Liver (tissue), 9 donors: Measurements from ENCODE around the gene CARD11. TPM values are rescaled to one million over a fixed set of nuclear protein-coding genes. Genes with fewer than 3 reads are reported as not detected.

ENCODE experiments used
- DNase-seq: peaks from one replicate; pipeline ENCODE4 v3.0.0-alpha.2; 2017; ENCODE audit warnings: low spot score
- H3K27ac ChIP-seq, 2 donors: one replicate each; pipeline ENCODE4 v1.7.0; 2013; ENCODE audit warnings: inconsistent platforms in 2 of 2, low read length in 2 of 2, control low read depth in 1 of 2, low read depth in 1 of 2, mild to moderate bottlenecking in 1 of 2
- H3K27me3 ChIP-seq, 4 donors: one replicate each; pipeline versions ENCODE4 v1.6.1 to v1.7.0; 2013; ENCODE audit warnings: low read length in 3 of 4, inconsistent platforms in 1 of 4, mild to moderate bottlenecking in 1 of 4, moderate library complexity in 1 of 4; ENCODE audit not compliant: control insufficient read depth in 4 of 4, insufficient read depth in 4 of 4
- H3K36me3 ChIP-seq, 4 donors: one replicate each; pipeline versions ENCODE4 v1.6.1 to v1.7.0; 2013; ENCODE audit warnings: low read length in 3 of 4, mild to moderate bottlenecking in 3 of 4, low read depth in 1 of 4, moderate library complexity in 1 of 4; ENCODE audit not compliant: control insufficient read depth in 4 of 4, insufficient read depth in 3 of 4
- H3K4me1 ChIP-seq, 4 donors: one replicate each; pipeline versions ENCODE4 v1.6.1 to v1.7.0; 2013; ENCODE audit warnings: low read length in 3 of 4, mild to moderate bottlenecking in 3 of 4, moderate library complexity in 1 of 4; ENCODE audit not compliant: control insufficient read depth in 4 of 4, insufficient read depth in 4 of 4
- H3K4me3 ChIP-seq, 3 donors: one replicate each; pipeline versions ENCODE4 v1.6.1 to v1.7.0; 2013; ENCODE audit warnings: low read length in 3 of 3, control low read depth in 1 of 3, low read depth in 1 of 3, mild to moderate bottlenecking in 1 of 3
- H3K9ac ChIP-seq, 2 donors: one replicate each; pipeline ENCODE4 v1.7.0; 2013; ENCODE audit warnings: low read length in 2 of 2, mild to moderate bottlenecking in 2 of 2, moderate library complexity in 2 of 2, control low read depth in 1 of 2, low read depth in 1 of 2
- H3K9me3 ChIP-seq, 4 donors: one replicate each; pipeline versions ENCODE4 v1.6.1 to v1.7.0; 2013; ENCODE audit warnings: low read length in 3 of 4; ENCODE audit not compliant: control insufficient read depth in 4 of 4
- EGR1 ChIP-seq, 2 donors: IDR thresholded peaks; 2 replicates each; pipeline ENCODE4 v1.6.1; 2016 to 2018; ENCODE audit warnings: antibody characterized with exemption in 2 of 2, low read depth in 2 of 2
- FOXA1 ChIP-seq: IDR thresholded peaks from 2 replicates; pipeline ENCODE4 v1.6.1; 2016; ENCODE audit warnings: antibody characterized with exemption
- FOXA2 ChIP-seq: IDR thresholded peaks from 2 replicates; pipeline ENCODE4 v1.6.1; 2016; ENCODE audit warnings: antibody characterized with exemption
- HNF4A ChIP-seq, 2 donors: conservative IDR thresholded peaks; 2 replicates each; pipeline ENCODE4 v1.6.1; 2016; ENCODE audit warnings: antibody characterized with exemption in 2 of 2, mild to moderate bottlenecking in 2 of 2
- JUND ChIP-seq, 2 donors: IDR thresholded peaks; 2 replicates each; pipeline ENCODE4 v1.6.1; 2016; ENCODE audit warnings: antibody characterized with exemption in 2 of 2
- MAX ChIP-seq: IDR thresholded peaks from 2 replicates; pipeline ENCODE4 v1.6.1; 2016; ENCODE audit warnings: antibody characterized with exemption
- NR2F2 ChIP-seq: IDR thresholded peaks from 2 replicates; pipeline ENCODE4 v1.6.1; 2016; ENCODE audit warnings: antibody characterized with exemption
- RAD21 ChIP-seq, 2 donors: IDR thresholded peaks; 2 replicates each; pipeline ENCODE4 v1.6.1; 2016; ENCODE audit warnings: antibody characterized with exemption in 2 of 2, mild to moderate bottlenecking in 2 of 2
- REST ChIP-seq: IDR thresholded peaks from 2 replicates; pipeline ENCODE4 v1.6.1; 2016; ENCODE audit warnings: antibody characterized with exemption, mild to moderate bottlenecking
- RXRA ChIP-seq, 2 donors: IDR thresholded peaks; 2 replicates each; pipeline ENCODE4 v1.6.1; 2017 to 2018; ENCODE audit warnings: antibody characterized with exemption in 2 of 2, mild to moderate bottlenecking in 1 of 2
- SP1 ChIP-seq: IDR thresholded peaks from 2 replicates; pipeline ENCODE4 v1.6.1; 2018; ENCODE audit warnings: antibody characterized with exemption, mild to moderate bottlenecking
- TAF1 ChIP-seq: conservative IDR thresholded peaks from 2 replicates; pipeline ENCODE4 v1.6.1; 2016; ENCODE audit warnings: antibody characterized with exemption, mild to moderate bottlenecking
- YY1 ChIP-seq: IDR thresholded peaks from 2 replicates; pipeline ENCODE4 v1.6.1; 2016; ENCODE audit warnings: antibody characterized with exemption, mild to moderate bottlenecking
- WGBS: extraction: QIAGEN DNeasy Blood & Tissue Kit; methylation state at CpG from one replicate; pipeline ENCODE4 v1.1.7; 2013; 5-methylcytosine and 5-hydroxymethylcytosine counted together
- polyA plus RNA-seq, 2 donors: library from polyadenylated mRNA; stranded (reverse) in 1 of 2; unstranded in 1 of 2; fragments of 200-250 nt in 1 of 2; fragments of >200 nt in 1 of 2; fragmentation: Nextera tagmentation in 1 of 2; extraction: Ambion mirVana in 1 of 2; gene quantifications; one replicate each; pipeline versions ENCODE4 v1.2.1 to v1.2.3, GENCODE V29; 2013 to 2015
- total RNA-seq, 2 donors: library from RNA; depleted of rRNA; stranded (reverse); fragments of >200 nt; gene quantifications; one replicate each; pipeline ENCODE4 v1.2.3, GENCODE V29; 2014
- TF ChIP-seq, protein P1 (sequence below): IDR thresholded peaks from 2 replicates; pipeline ENCODE4 v1.6.1; 2016; ENCODE audit warnings: antibody characterized with exemption
- donor health status: healthy.
- donor health status: healthy.
- donor health status: healthy.
- donor health status: healthy.
- donor health status: healthy.

CARD11 gene
- total and polyA plus RNA-seq, 4 donors, result 0.42 to 1.3 (median 0.83) TPM

DNA sequence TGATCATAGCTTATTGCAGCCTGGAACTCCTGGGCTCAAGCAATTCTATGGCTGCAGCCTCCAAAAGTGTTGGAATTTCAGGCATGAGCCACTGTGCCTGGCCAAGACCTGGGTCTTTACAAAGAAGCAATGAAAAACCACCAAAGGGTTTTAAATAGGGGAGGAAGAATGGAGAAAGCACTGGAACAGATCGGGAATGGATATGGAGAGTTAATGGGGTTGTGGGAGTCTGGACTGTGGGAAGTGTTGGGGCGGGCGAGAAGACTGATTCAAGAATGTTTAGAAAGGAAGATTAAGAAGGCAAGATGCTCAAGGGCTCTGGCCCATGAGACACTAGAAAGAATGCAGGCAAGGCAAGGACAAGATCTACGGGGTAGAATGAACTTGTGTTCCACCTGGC is 98.5 kb downstream of the CARD11 start:
- H3K9me3 ChIP-seq, result peaks cover 0 to 2% (median 0%) of the 10 kb centered on the region in 4 donors
- no peak overlapping the region for H3K9ac ChIP-seq
- no peak overlapping the region for H3K4me3 ChIP-seq
- 86% methylated on average over 4 of the region's 4 CpGs for WGBS
- H3K27ac ChIP-seq, result no peak overlapping the region
- H3K4me1 ChIP-seq, result no peaks in the 10 kb centered on the region
- DNase-seq, result no peak
- H3K27me3 ChIP-seq, result no peaks in the 10 kb centered on the region
- TF ChIP-seq SP1 (no peak), JUND (IDR thresholded peaks at IDR 0.05) (no peak), HNF4A (conservative IDR thresholded peaks at IDR 0.05) (no peak), RXRA (IDR thresholded peaks at IDR 0.05) (no peak), FOXA1 (no peak), NR2F2 (no peak), EGR1 (IDR thresholded peaks at IDR 0.05; ENCODE audit: low read depth in 2 of 2) (no peak)
- TF ChIP-seq, protein P1, sequence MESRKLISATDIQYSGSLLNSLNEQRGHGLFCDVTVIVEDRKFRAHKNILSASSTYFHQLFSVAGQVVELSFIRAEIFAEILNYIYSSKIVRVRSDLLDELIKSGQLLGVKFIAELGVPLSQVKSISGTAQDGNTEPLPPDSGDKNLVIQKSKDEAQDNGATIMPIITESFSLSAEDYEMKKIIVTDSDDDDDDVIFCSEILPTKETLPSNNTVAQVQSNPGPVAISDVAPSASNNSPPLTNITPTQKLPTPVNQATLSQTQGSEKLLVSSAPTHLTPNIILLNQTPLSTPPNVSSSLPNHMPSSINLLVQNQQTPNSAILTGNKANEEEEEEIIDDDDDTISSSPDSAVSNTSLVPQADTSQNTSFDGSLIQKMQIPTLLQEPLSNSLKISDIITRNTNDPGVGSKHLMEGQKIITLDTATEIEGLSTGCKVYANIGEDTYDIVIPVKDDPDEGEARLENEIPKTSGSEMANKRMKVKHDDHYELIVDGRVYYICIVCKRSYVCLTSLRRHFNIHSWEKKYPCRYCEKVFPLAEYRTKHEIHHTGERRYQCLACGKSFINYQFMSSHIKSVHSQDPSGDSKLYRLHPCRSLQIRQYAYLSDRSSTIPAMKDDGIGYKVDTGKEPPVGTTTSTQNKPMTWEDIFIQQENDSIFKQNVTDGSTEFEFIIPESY, result no peak
- no peaks in the 10 kb centered on the region for H3K36me3 ChIP-seq

DNA sequence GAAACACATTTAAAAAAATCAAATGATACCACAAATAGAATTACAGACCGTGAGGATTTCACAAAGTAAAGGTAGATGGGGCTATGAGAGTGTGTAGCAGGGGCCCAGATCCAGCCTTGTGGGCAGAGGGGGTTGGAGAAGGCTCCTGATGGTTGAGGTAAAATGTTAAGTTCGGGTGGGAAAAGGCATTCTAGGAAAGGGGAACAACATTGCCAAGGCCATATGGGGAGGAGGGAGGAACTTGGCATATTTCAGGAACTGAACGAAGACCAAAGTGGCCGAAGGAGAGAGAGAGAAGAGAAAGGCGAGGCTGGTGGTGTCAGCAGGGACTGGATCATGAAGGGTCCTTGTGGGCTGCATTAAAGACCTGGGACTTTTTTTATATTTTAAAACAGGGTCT is 98.9 kb downstream of the CARD11 start:
- H3K9me3 ChIP-seq, result no peaks in the 10 kb centered on the region
- TF ChIP-seq REST, result no peak
- no peak for TF ChIP-seq YY1
- no peak for TF ChIP-seq RAD21 (IDR thresholded peaks at IDR 0.05)
- no peak for TF ChIP-seq FOXA2
- TF ChIP-seq TAF1, result no peak
- TF ChIP-seq MAX, result no peak
- H3K36me3 ChIP-seq, result no peaks in the 10 kb centered on the region
- 77% methylated on average over 5 of the region's 5 CpGs for whole genome bisulfite sequencing
- H3K27ac ChIP-seq, result no peak overlapping the region
- H3K4me3 ChIP-seq, result no peak overlapping the region
- H3K4me1 ChIP-seq, result no peaks in the 10 kb centered on the region
- DNase-seq, result no peak
- H3K9ac ChIP-seq, result no peak overlapping the region
- no peaks in the 10 kb centered on the region for H3K27me3 ChIP-seq
